K562 (cell line): ENCODE data around the gene DOCK7. TPM values are rescaled to one million over a fixed set of nuclear protein-coding genes. Genes with fewer than 3 reads are reported as not detected.

Source experiments
- ARNT ChIP-seq, 2 experiments: fragments of 450-650 bp; IDR thresholded peaks; 2 replicates each; pipeline ENCODE4 v1.6.1; 2016; ENCODE audit warnings: mild to moderate bottlenecking in 1 of 2
- ATF2 ChIP-seq: sonication (generic); formaldehyde crosslinking; IDR thresholded peaks from 2 replicates; pipeline ENCODE4 v1.8.1; 2022; ENCODE audit warnings: missing genetic modification reagents
- CHAMP1 ChIP-seq: fragments of 450-650 bp; IDR thresholded peaks from 2 replicates; pipeline ENCODE4 v1.6.1; 2016; ENCODE audit warnings: mild to moderate bottlenecking
- CHD1 ChIP-seq: fragments of 200-600 bp; sonication (generic); IDR thresholded peaks from one replicate; pipeline ENCODE4 v1.6.1; 2012; ENCODE audit warnings: mild to moderate bottlenecking, moderate library complexity, low read length, inconsistent platforms
- HOXB6 ChIP-seq: fragments of 250-450 bp; sonication (Bioruptor Pico); IDR thresholded peaks from 2 replicates; pipeline ENCODE4 v1.5.1; 2022; ENCODE audit warnings: mild to moderate bottlenecking, borderline replicate concordance
- MTA3 ChIP-seq: fragments of 450-650 bp; formaldehyde crosslinking; IDR thresholded peaks from 2 replicates; pipeline ENCODE4 v1.6.1; 2017; ENCODE audit warnings: mild to moderate bottlenecking, borderline replicate concordance
- NFRKB ChIP-seq: fragments of 450-650 bp; IDR thresholded peaks from 2 replicates; pipeline ENCODE4 v1.6.1; 2016; ENCODE audit warnings: low read depth
- NFXL1 ChIP-seq: fragments of 450-650 bp; formaldehyde crosslinking; IDR thresholded peaks from 2 replicates; pipeline ENCODE4 v1.4.0; 2021; ENCODE audit warnings: mild to moderate bottlenecking
- PHB2 ChIP-seq: fragments of 450-650 bp; IDR thresholded peaks from 2 replicates; pipeline ENCODE4 v1.6.1; 2017; ENCODE audit warnings: low read depth
- PML ChIP-seq: IDR thresholded peaks from 2 replicates; pipeline ENCODE4 v1.6.1; 2012; ENCODE audit warnings: low read length, inconsistent platforms
- RBFOX2 ChIP-seq: fragments of 200-400 bp; formaldehyde crosslinking; IDR thresholded peaks from 2 replicates; pipeline ENCODE4 v1.6.1; 2017; ENCODE audit warnings: low read depth, mild to moderate bottlenecking, low read length, moderate library complexity
- RBM22 ChIP-seq: fragments of 200-400 bp; formaldehyde crosslinking; IDR thresholded peaks from 2 replicates; pipeline ENCODE4 v1.6.1; 2018; ENCODE audit warnings: low read length, low read depth; ENCODE audit not compliant: poor library complexity, severe bottlenecking
- TAF9B ChIP-seq: fragments of 450-650 bp; IDR thresholded peaks from 2 replicates; pipeline ENCODE4 v1.6.1; 2018; ENCODE audit warnings: mild to moderate bottlenecking; ENCODE audit not compliant: partially characterized antibody
- TAL1 ChIP-seq: fragments of 450-650 bp; IDR thresholded peaks from 2 replicates; pipeline ENCODE4 v1.6.1; 2016; ENCODE audit warnings: mild to moderate bottlenecking
- YY1 ChIP-seq, 3 experiments: IDR thresholded peaks; 2 replicates each; pipeline ENCODE4 v1.6.1; 2011; ENCODE audit warnings: low read length in 2 of 3, mild to moderate bottlenecking in 2 of 3, moderate library complexity in 2 of 3, borderline replicate concordance in 1 of 3, control low read depth in 1 of 3, low read depth in 1 of 3; ENCODE audit not compliant: insufficient read depth in 3 of 3, insufficient replicate concordance in 2 of 3, control insufficient read depth in 1 of 3, insufficient read length in 1 of 3; ENCODE audit errors: extremely low read depth in 1 of 3
- ZBTB26 ChIP-seq: fragments of 450-650 bp; formaldehyde crosslinking; IDR thresholded peaks from 2 replicates; pipeline ENCODE4 v1.4.0; 2022; ENCODE audit warnings: missing genetic modification characterization
- ZBTB5 ChIP-seq: fragments of 450-650 bp; IDR thresholded peaks from 2 replicates; pipeline ENCODE4 v1.6.1; 2017; ENCODE audit warnings: antibody characterized with exemption
- ZKSCAN8 ChIP-seq: fragments of 200-800 bp; sonication (Bioruptor generic); IDR thresholded peaks from 2 replicates; pipeline ENCODE4 v1.6.1; 2016; ENCODE audit warnings: missing genetic modification characterization, missing compliant biosample characterization
- ZNF561 ChIP-seq: fragments of 450-650 bp; formaldehyde crosslinking; conservative IDR thresholded peaks from 2 replicates; pipeline ENCODE4 v1.4.0; 2020; ENCODE audit warnings: mild to moderate bottlenecking, moderate library complexity
- ZNF695 ChIP-seq: fragments of 450-650 bp; formaldehyde crosslinking; IDR thresholded peaks from 2 replicates; pipeline ENCODE4 v1.4.0; 2020; ENCODE audit warnings: mild to moderate bottlenecking, moderate library complexity
- polyA plus RNA-seq, 8 experiments: library from polyadenylated mRNA; depleted of rRNA in 4 of 8; stranded (reverse) in 5 of 8; unstranded in 3 of 8; fragments of >200 nt; fragmentation: Nextera tagmentation in 2 of 8; fragmentation: Illumina TruSeq in 1 of 8; extraction: Ambion mirVana in 2 of 8; extraction: Trizol in 1 of 8; gene quantifications; 2 replicates each; pipeline versions ENCODE4 v1.2.1 to v1.2.3, GENCODE V29; 2011 to 2014; ENCODE audit warnings: inconsistent platforms in 1 of 8, missing spikeins in 1 of 8
- total RNA-seq, 7 experiments: library from RNA; depleted of rRNA in 6 of 7; stranded (reverse); fragments of >200 nt in 6 of 7; fragmentation: Illumina TruSeq in 2 of 7; extraction: Trizol in 2 of 7; gene quantifications; 2 replicates each; pipeline versions ENCODE4 v1.2.1 to v1.2.3, GENCODE V29; 2011 to 2021; ENCODE audit warnings: low replicate concordance in 1 of 7

The DOCK7 gene
- total and polyA plus RNA-seq, 9 of the 15 experiments (the other 6 are each of a cell fraction or from before 2014, with no cell fraction given), result 4.9 to 35.1 (median 12.6) TPM

- TF ChIP-seq HOXB6 (CRISPR knock-in tag) (no peak), MTA3 (no peak), ZKSCAN8 (CRISPR knock-in tag) (peak; percentile 38; the same call in 1 of the 2 replicates), ZNF561 (CRISPR knock-in tag) (no peak), RBFOX2 (peak; percentile 94), TAF9B (peak; percentile 88), CHAMP1 (no peak), RBM22 (no peak), TAL1 (no peak), ARNT (IDR thresholded peaks at IDR 0.05) (no peak), PML (peak; percentile 88), ZNF695 (CRISPR knock-in tag) (no peak), YY1 (IDR thresholded peaks at IDR 0.05; ENCODE audit: borderline replicate concordance in 1 of 3, control insufficient read depth in 1 of 3, extremely low read depth in 1 of 3, insufficient read depth in 3 of 3, insufficient read length in 1 of 3, insufficient replicate concordance in 2 of 3, low read depth in 1 of 3, low read length in 2 of 3) (peak; percentile 85 to 99 (median 96)), PHB2 (no peak), CHD1 (peak; percentile 91), ZBTB26 (CRISPR knock-in tag) (no peak), ZBTB5 (no peak), ATF2 (no peak), NFRKB (peak; percentile 96), NFXL1 (CRISPR knock-in tag) (no peak)
These were observed 252.1 kb downstream of the DOCK7 start (continued) for GRCh38 chr1:62436039-62436465.
